HG02970 (cell line): ENCODE data around the gene HSPA1B.
"Not testable (repeated sequence)": the region's sequence is repeated elsewhere in the genome, so short reads cannot be mapped to it uniquely, and the experiment has no call there.

Experiments
- ATAC-seq: cut with Tn5 transposase; IDR thresholded peaks from one replicate; pipeline ENCODE4 v1.9.1; 2021; ENCODE audit warnings: mild to moderate bottlenecking, moderate library complexity, moderate number of reproducible peaks; ENCODE audit not compliant: unreplicated experiment, low FRiP score

Gene HSPA1B

GRCh38 chr6:31851485-31851832 is 23.9 kb downstream of the HSPA1B start:
- ATAC-seq = no peak

- ATAC-seq = not testable (repeated sequence)
Measured at GRCh38 chr6:31851980-31852718, 24.6 kb downstream of the HSPA1B start.

- not testable (repeated sequence) for ATAC-seq
Measured at GRCh38 chr6:31857774-31858173, 30.2 kb downstream of the HSPA1B start.

GRCh38 chr6:31858707-31859106 is 31.2 kb downstream of the HSPA1B start:
- ATAC-seq = no peak

GRCh38 chr6:31859923-31860322 is 32.4 kb downstream of the HSPA1B start:
- no peak for ATAC-seq

DNA sequence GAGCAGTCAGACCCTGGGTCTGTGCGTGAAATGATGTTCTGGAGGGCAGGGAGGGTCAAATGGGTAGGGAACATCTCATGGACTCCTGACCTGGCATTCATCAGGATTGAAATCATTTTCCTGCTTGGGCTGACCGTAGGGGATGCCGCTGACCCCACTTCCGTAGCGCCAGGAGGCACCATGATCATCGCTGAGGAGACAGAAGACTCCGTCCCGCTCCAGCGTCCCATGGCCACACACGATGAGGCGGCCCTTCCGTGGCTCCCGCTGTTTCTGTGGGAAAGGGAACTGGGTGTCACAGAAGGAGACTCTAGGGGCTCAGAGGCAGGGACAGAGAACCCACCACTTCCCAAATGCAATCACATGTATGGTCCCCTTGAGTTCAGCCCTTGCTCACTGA is 32.8 kb downstream of the HSPA1B start:
- ATAC-seq = no peak

DNA sequence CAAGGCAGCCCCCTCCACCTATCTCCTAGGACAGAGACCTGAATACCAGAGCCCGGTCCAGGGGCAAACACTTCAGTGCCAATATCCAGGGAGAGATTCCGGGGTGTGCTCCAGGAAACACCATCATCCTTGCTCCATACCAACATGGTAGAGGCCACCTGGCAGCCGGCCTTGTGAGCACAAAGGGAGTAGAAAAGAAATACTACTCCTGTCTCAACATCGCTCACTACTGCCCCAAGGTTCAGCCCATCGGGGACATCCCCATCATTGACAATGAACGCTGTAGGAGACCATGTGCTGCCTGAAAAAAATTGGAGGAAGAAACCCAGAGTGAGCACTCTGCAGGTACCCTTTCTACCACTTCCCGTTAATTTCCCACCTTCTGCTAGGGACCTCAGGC is 33.6 kb downstream of the HSPA1B start:
- ATAC-seq = no peak

- no peak for ATAC-seq
Measured at GRCh38 chr6:31861919-31862343, 34.4 kb downstream of the HSPA1B start.

- peak; percentile 92 for ATAC-seq
Measured at GRCh38 chr6:31862344-31863235, 35.1 kb downstream of the HSPA1B start, which contains the start of gene NEU1. Gene NEU1, minus strand, starts transcription at chr6:31862821. Its CDS starts 45 bp downstream, at chr6:31862776.

- ATAC-seq = not testable (repeated sequence)
Measured at GRCh38 chr6:31864123-31864562, 36.6 kb downstream of the HSPA1B start.

DNA sequence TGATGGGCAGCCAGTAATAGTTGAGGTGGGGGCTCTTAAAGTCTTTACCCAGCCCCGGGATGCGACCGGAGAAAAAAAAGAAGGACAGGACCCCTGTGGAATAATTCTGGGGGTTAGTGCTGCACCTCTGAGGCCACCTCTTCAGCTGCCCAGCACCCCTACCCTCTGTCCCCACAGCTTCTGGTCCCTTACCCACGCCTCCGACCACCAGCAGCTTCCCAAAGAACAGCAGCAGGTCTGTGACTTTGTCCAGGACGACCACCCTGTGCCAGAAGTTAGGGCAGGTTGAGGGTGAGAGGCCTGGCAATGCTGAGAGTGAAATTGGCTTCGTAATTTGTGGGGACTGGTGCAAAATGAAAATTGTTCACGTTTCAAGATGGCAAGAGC is 37.3 kb downstream of the HSPA1B start:
- ATAC-seq = no peak

GRCh38 chr6:31865205-31866118 is 37.9 kb downstream of the HSPA1B start:
- ATAC-seq = no peak

DNA sequence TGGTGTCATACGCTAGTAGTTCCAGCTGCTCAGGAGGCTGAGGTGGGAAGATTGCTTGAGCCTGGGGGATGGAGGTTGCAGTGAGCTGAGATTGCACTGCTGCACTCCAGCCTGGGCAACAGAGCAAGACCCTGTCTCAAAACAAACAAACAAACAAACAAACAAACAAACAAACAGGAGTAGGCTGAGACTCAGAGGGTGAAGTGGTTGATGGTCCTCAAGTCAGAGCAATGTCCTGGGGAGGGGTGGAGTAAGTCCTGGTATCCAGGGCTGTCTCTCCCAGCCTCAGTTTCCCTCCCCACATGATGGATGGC is 41.1 kb downstream of the HSPA1B start:
- ATAC-seq = not testable (repeated sequence)

DNA sequence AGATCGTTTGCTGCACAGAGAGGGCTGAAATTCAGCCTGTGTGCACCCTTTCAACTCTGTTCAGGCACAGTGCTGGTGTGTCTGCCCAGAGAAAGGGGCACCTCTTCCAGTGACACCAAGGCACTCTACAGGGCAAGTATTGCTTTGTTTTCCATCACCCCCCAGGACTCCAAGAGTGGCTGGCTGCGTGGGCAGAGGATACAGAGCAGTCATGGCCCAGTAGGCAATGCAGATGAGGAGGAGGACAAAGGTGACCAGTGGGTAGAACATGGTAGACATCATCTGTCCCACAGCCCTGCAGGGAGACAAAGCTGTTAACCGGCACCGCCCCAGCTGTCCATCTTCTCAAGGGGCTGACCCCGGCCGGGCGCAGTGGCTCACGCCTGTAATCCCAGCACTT is 41.8 kb downstream of the HSPA1B start:
- ATAC-seq = no peak

DNA sequence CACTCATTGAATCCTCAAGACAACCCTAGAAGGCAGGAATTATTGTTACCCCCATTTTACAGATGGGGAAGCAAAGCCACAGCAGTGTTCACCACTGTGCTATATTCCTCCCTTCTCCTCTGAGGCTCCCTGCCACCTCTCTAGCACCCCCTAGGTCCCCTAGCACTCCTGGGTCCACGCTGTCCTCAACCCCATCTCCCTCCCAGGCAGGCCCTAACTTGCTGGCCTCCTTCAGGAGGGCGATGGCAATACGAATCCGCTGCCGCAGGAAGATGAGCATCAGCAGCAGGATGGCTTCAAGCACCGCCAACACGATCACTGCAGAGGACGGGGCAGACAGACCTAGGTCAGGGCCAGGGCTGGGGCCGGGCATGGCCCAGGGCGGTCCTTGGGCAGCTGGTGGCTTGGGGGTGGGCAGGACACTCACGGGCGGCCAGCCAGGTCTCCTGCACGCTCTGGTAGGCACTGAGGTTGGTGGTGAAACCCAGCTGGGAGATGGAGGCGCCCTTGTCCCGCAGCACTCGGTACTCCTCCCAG is 42.9 kb downstream of the HSPA1B start:
- no peak for ATAC-seq

- ATAC-seq = no peak
Measured at GRCh38 chr6:31871046-31871659, 43.6 kb downstream of the HSPA1B start.

- no peak for ATAC-seq
Measured at GRCh38 chr6:31874084-31874670, 46.6 kb downstream of the HSPA1B start.

- ATAC-seq = no peak
Measured at GRCh38 chr6:31874836-31875572, 47.5 kb downstream of the HSPA1B start.

DNA sequence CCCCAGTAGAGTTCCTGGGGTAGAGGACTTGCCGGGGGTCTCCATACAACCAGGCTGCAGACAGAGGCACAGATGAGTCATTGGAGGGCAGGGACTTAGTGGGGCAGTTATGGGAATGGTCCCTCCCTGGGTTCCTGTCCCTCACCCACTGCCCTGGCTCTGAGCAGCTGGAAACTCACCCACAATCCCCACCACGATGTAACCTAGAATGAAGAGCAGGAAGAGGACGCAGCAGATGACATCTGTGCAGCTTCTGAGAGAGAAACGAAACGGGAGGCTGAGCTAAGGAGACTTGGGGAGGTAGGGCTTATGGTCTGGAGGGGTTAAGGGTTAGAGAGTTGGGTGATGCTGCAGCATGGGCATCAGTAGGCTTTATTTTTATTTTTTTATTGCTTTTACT is 48.3 kb downstream of the HSPA1B start:
- ATAC-seq = no peak
